Endometrial microvascular endothelial cells (primary cell): ENCODE results near the gene RNF13. TPM values are rescaled to one million over a fixed set of nuclear protein-coding genes. Genes with fewer than 3 reads are reported as not detected.
"Not testable (repeated sequence)": the region's sequence is repeated elsewhere in the genome, so short reads cannot be mapped to it uniquely, and the experiment has no call there.

ENCODE experiments used
- in situ Hi-C: cut with HindIII; loops from 2 replicates; pipeline ENCODE4 v1.10.0; 2017; ENCODE audit warnings: low sequenced_read_pairs, low pct_unique_long_range_greater_than_20kb; ENCODE audit errors: inconsistent ontology term
- total RNA-seq: library from RNA; depleted of rRNA; stranded (reverse); fragments of >200 nt; gene quantifications from one replicate; pipeline ENCODE4 v1.2.3, GENCODE V29; 2015; ENCODE audit errors: inconsistent ontology term

The RNF13 gene
- total RNA-seq, 1 donor from 2014 or later = 47.9 TPM

DNA sequence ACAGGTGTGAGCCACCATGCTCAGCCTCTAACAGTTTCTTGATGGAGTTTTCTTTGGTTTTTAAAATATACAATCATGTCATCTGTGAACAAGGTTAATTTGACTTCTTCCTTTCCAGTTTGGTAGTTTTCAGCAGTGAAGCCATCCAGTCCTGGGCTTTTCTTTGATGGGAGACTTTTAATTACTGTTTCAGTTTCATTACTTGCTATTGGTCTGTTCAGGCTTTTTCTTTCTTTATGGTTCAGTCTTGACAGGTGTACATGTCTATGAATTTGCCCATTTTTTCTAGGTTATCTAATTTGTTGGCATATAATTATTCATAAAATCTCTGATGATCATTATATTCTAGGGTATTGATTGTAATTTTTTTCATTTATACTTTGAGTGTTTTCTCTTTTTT lies 120.8 kb downstream of the RNF13 start:
- in situ Hi-C loops = no loop called here

DNA sequence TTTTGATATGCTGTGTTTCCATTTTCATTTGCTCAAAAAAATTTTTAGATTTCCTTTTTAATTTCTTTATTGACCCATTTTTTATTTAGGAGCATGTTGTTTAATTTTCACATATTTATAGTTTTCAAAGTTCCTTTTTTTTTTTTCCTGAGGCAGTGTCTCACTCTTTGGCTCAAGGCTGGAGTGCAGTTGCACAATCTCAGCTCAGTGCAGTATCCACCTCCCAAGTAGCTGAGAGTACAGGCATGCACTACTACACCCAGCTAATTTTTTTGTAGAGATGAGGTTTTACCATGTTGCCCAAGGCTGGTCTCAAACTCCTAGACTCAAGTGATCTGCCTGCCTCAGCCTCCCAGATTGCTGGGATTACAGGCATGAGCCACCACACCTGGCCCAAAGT lies 121.5 kb downstream of the RNF13 start:
- in situ Hi-C loops = no loop called here

DNA sequence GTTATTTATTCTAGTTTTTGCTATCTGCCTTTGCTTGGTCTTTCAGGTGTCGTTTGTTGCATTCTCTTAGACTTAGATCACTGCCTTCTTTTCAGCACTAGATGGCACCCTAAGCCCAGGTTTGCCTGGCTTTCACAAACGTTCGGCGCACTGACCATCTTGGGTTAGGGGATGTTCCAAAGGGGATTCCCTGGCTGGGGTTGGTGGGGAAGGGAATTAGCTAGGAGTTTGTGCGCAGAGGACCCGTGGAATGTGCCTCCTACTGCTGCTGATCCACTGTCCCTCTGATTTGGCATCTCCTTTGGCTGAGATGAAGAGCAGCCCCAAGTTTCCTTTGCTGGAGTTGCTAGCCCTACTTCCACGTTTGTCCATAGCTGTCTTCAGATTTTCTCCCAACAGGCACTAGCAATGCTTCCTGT lies 123.8 kb downstream of the RNF13 start:
- in situ Hi-C loops = no loop called here

DNA sequence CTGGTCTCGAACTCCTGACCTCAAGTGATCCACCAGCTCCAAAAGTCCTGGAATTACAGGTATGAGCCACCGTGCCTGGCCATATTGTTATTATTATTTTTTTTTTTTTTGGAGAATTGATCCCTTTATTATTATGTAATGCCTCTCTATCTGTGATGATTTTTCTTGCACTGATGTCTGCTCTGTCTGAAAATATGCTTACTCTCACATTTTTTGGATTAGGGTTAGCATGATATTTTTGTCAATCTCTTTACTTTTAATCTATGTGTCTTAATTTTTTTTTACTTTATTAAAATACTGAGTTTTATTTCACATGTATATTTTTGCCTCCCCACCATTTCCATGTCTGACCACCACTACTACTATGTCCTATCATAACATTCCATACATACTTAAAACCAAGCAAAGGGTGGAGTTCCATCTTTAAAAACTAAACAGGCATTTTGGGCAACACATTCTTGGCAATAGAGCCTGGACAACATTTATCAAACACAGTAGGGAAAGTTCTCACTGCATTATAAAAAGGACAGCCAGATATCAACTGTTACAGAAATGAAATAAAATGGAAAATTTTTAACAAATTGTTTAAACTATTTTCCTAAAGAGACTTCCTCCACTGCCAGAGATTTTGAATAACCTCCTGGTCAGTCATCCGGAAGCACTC lies 125.5 kb downstream of the RNF13 start:
- in situ Hi-C loops = not testable (repeated sequence)

DNA sequence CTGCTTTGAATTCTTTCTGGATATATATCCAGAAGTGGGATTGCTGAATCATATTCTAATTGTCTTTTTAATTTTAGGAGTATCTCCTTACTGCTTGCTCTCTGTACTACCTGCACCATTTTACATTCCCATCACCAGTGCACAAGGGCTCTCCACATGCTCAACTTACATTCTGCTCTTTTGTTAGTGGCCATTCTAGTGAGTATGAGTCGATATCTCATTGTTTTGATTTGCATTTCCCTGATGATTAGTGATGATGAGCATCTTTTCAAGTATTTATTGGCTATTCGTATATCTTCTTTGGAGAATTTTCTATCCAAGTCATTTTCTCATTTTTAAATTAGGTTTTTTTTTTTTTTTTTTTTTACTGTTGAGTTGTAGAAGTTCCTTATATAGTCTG lies 128.2 kb downstream of the RNF13 start:
- in situ Hi-C loops = no loop called here

DNA sequence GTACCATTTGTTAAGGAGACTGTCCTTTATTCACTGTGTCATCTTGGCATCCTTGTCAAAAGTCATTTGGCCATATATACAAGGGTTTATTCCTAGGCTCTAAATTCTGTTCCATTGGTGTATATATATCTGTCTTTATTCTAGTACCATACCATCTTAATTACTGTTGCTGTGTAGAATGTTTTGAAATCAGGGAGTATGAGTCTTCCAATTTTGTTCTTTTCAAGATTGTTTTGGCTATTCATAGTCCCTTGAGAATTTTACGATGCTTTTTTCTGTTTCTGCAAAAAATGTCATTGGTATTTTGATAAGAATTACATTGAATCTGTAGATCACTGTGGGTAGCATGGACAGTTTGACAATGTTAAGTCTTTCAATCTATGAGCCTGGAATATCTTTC lies 128.9 kb downstream of the RNF13 start:
- in situ Hi-C loops = no loop called here

DNA sequence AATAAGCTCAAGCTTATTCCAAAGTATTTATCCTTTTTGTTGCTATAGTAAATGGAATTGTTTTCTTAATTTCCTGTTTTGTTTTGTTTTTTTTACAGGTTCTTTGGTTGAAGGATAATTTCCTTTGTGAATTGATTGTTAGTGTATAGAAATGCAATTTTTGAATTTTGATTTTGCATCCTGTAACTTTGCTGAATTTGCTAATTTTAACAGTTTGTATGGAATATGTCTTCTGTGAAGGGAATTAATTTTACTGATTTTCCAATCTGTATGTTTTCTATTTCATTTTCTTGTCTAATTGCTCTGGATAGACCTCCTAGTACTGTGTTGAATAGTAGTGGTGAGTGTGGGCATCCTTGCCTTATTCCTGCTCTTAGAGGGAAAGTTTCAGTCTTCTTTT lies 129.4 kb downstream of the RNF13 start:
- in situ Hi-C loops = no loop called here

DNA sequence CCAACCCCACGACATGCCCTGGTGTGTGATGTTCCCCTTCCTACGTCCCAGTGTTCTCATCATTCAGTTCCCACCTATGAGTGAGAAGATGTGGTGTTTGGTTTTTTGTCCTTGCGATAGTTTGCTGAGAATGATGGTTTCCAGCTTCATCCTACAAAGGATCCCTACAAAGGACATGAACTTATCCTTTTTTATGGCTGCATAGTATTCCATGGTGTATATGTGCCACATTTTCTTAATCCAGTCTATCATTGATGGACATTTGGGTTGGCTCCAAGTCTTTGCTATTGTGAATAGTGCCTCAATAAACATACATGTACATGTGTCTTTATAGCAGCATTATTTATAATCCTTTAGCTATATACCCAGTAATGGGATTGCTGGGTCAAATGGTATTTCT lies 131.0 kb downstream of the RNF13 start:
- in situ Hi-C loops = not testable (repeated sequence)

DNA sequence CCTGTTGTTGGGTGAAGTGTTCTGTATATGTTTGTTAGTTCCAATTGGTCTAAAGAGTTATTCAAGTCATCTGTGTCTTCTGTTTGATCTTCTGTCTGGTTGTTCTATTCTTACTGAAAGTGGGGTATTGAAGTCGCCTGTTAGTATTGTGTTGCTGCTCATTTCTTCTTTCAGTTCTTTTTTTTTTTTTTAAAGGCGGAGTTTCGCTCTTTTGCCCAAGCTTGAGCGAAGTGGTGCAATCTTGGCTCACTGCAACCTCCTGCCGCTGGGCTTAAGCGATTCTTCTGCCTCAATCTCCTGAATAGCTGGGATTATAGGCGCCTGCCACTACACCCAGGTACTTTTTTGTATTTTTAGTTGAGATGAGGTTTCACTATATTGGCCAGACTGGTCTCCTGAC lies 134.2 kb downstream of the RNF13 start:
- in situ Hi-C loops = no loop called here

DNA sequence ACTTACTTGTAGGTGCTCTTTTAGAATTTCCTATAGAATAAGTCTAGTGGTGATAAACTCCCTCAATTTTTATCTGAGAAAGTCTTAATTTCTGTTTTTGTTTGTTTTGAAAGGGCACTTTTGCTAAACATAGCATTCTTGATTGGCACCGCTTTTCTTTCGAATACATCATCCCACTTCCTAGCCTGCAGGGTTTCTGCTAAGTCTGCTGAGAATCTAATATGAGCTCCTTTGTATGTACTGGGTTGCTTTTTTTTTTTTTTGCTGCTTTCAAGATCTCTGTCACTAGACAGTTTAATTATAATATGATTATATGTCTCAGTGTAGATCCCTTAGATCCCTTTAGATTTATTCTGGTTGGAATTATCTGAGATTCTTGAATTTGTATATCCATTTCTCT lies 136.2 kb downstream of the RNF13 start:
- in situ Hi-C loops = no loop called here

DNA sequence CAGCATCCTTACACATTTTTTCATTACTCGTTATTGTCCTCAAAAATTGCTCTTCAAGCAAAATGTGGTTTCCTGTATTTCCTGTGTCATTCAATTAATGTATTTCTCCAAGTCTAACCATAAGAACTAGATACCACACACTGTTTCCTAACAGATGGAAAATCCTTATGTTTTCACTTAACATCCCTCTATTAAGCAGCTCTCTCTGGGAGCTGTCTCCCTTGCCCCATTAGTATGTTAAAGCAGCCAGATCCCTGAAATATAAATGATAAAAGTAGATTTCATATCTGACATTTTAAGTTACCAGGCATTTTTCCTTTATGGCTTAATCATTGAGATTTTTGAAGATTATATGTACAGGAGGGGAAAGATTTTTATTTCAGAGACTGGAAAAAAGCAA lies 141.8 kb downstream of the RNF13 start:
- in situ Hi-C loops = no loop called here

DNA sequence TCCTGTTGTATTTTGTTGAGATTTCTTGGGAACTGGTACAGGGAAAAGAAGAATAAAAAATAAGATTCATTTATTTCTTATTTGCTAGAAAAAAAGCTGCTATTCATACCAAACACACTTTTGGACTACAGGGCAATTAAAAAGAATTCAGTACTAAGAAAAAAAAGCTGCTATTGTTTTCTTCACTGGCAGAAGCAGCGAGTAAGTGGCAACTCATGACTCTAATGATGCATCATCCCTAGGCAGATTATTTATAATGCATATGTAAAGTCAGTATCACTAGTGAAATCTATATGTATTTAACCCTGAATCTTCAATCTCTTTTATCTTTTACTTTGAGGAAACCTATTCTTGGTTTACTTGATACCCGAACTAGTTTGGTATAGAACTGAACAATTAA lies 142.4 kb downstream of the RNF13 start:
- in situ Hi-C loops = no loop called here

DNA sequence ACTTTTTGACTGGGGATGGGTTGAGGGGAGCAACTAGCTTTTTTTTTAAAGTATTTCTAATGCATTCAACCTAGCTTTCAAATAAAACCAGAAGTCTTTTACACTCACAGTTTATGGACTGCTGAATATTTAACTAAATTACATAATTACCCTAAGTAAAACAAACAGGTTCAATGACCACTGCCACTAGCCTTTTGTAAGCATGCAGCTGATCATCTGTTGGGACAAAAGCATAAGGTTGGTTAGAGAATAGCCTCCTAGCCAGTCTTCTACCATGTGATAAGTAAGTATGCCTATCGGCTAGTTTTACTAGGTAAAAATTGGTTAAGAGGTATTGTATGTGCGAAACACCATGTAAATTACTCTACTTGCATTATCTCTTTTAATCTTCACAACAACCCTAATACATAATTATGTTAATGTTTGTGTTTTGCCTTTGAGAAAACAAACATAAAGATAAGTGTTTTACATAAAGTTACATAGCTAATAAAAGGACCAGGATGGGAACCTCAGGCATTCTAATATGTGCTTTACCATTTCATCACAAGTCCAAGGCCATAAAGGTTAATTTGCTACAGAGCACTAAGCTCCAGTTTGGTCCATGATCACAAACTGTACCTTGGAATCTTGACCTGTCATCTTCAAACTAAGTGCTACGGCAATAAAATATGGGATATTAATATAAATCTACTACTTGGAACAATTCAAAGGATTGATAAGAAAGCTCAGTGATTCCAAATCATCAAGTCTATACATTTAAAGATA lies 144.5 kb downstream of the RNF13 start:
- in situ Hi-C loops = no loop called here

DNA sequence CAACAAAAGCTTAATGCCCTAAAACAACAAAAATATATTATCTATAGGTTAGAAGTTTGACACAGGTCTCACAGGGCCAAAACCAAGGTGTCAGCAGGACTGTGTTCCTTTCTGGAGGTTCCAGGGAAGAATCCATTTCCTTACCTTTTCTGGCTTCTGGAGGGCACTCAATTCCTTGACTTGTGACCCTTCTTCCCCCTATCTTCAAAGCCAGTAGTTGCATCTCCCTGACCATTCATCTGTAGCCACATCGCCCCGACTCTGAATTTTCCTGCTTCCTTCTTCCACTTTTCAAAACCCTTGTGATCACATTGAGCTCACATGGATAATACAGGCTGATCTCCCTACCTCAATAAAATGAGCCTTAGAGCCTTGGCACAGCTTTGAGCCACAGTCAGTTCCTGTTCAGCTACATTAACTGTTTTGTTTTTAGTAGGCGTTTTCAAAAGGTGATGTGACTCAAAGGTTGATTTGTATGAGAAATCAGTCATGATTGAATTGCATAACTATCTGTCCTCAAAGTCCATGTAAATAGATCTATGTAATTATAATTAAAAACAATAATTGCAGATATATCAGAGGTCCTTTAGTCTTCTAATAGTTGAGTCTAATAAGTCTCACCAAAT lies 145.3 kb downstream of the RNF13 start:
- in situ Hi-C loops = no loop called here

DNA sequence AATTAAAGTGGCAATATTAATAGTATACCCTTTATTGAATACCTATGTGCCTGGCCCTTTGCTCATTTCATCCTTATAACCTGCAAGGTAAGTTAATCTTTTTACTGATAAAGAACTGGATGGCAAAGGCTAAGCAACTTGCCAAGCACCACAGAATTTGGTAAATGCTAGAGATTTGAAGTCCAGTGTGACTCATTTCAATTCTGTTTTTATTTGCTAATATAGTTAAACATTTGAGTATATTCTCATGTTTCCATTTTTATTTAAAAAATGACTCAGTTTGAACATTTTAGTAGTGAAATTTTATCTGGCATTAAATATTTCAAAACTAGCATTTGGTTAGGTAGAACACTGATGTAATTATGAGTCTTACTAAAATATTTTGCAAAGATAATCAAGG lies 146.4 kb downstream of the RNF13 start:
- in situ Hi-C loops = no loop called here

DNA sequence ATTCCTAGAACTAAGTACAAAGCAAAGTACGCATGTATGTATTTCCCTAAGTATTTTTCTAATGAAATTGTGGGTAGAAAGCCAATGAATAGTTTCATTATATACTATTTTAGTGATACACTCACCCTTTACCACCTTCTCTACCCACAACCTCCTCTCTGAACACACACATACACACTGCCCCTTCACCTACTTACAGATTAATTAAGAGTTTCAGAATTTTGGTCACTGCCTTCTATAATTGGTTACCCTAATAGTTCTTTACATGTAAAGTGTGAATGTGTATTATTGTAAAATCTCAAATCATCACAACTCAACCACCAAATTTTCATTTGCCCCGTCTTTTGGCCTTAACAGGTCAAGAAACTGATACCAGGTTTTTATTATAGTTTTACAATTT lies 150.5 kb downstream of the RNF13 start:
- in situ Hi-C loops = no loop called here

DNA sequence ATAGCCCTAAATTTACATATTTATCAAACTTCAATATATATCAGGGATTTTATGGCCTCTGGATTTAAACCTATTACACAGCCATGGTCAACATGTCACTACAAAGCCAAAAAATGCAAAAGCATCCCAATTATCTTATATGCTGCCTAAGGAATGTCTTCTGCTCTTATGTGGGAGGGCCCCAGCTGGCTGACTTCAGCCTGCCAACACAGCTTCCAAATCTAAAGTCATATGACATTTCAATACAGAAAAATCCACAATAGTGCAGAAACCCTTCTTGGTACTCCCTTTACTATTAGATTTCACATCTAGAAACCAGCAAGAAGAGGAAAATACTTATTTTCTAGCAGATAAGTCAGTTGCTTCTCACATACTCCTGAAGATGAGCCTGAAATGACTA lies 151.3 kb downstream of the RNF13 start:
- in situ Hi-C loops = no loop called here

DNA sequence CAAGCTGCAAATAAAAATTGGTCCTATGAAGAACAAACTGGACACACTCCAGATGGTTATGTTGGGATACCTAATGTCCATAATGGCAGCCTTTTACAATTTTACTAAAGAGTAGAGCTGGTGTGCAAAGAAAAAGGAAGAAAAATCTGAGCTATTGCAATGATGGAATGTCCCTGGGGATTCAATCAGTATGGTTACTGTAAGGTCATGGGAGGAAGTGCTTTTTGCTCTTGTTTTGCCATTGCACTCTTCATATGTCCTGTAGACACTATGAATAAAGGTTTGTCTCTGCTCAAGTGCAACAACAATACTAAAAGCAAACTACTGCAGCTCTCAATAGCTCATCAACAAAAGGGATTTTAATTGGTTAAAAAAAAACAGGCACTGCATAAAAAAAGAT lies 152.3 kb downstream of the RNF13 start:
- in situ Hi-C loops = no loop called here

DNA sequence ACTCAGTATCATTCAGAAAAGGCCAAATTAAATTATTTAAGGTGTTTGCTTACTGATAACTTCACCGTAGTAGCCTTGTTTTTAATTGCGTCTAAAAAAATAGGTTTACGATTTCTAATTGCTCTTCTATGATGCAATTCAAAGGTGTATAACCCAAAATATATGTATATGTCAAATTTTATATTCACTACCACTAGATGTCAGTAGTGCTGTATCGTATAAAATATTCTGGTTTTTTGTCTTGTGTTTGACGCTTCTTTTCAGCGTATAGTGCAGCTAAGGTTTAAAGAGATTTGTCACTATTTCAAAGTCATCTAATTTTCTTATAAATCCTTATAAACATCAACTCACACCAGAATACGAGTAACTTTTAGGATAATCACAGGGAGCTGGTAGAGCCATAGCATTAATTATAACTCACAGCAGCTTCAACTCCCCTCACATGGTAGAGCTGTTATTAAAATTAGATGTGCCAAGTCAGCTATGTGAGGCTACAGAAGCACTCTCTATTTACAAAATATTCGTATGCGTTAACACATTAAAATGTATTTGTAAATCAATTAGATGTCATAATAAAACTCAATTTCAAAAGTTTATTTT lies 154.2 kb downstream of the RNF13 start:
- in situ Hi-C loops = no loop called here

DNA sequence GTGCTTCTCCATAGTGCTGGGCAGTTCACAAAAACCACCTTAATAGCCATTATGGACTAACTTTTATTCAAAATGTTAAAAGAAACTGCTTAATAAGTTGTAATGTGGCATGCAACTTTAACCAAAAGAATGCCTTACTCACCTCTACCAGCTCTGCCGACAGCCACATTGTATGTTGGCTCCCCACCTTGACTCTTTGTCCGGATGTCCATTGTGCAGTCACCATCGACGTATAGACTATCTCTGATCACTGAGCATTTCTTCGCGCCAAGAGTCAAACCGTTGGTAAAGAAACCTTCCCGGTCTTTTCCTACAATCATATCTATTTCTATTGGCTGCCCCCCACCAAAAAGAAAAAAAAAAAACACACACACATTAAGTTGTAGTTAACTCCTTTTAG lies 155.2 kb downstream of the RNF13 start:
- in situ Hi-C loops = no loop called here
